SK-N-SH treated with all-trans-retinoic acid at 6 μM for 48 hours (cell line): ENCODE data around the gene DCLRE1A.

Source experiments
- ARNTL ChIP-seq: fragments of 450-650 bp; formaldehyde crosslinking; IDR thresholded peaks from 2 replicates; pipeline ENCODE4 v1.5.0; 2020; ENCODE audit warnings: low read depth, mild to moderate bottlenecking, moderate library complexity, borderline replicate concordance
- CREB5 ChIP-seq: fragments of 250-450 bp; sonication (Bioruptor Pico); IDR thresholded peaks from 2 replicates; pipeline ENCODE4 v1.5.1; 2020; ENCODE audit warnings: low read depth, mild to moderate bottlenecking, moderate library complexity
- CSDC2 ChIP-seq: fragments of 250-450 bp; sonication (Bioruptor Pico); IDR thresholded peaks from 2 replicates; pipeline ENCODE4 v1.5.0; 2020; ENCODE audit warnings: mild to moderate bottlenecking, moderate library complexity
- GLIS3 ChIP-seq: fragments of 250-450 bp; sonication (Bioruptor Pico); IDR thresholded peaks from 2 replicates; pipeline ENCODE4 v1.5.0; 2020; ENCODE audit warnings: mild to moderate bottlenecking, moderate library complexity
- ISL1 ChIP-seq: fragments of 250-450 bp; sonication (Bioruptor Pico); IDR thresholded peaks from 2 replicates; pipeline ENCODE4 v2.1.2; 2022; ENCODE audit warnings: mild to moderate bottlenecking, moderate library complexity
- PATZ1 ChIP-seq: fragments of 250-450 bp; sonication (Bioruptor Pico); IDR thresholded peaks from 2 replicates; pipeline ENCODE4 v1.8.0; 2020; ENCODE audit warnings: mild to moderate bottlenecking, moderate library complexity, borderline replicate concordance
- POU6F1 ChIP-seq: fragments of 250-450 bp; sonication (Bioruptor Pico); IDR thresholded peaks from 2 replicates; pipeline ENCODE4 v1.8.0; 2021; ENCODE audit warnings: low read depth, mild to moderate bottlenecking, moderate library complexity, borderline replicate concordance
- TOX ChIP-seq: fragments of 250-450 bp; sonication (Bioruptor Pico); IDR thresholded peaks from 2 replicates; pipeline ENCODE4 v1.8.0; 2021; ENCODE audit warnings: mild to moderate bottlenecking, moderate library complexity, borderline replicate concordance
- ZC3H10 ChIP-seq: fragments of 250-450 bp; sonication (Bioruptor Pico); IDR thresholded peaks from 2 replicates; pipeline ENCODE4 v1.5.1; 2021; ENCODE audit warnings: mild to moderate bottlenecking, moderate library complexity

GRCh38 chr10:113891476-113891875, 37.6 kb upstream of the DCLRE1A start:
- TF ChIP-seq CSDC2 (CRISPR knock-in tag), result no peak
- no peak for TF ChIP-seq ISL1
- no peak for TF ChIP-seq ZC3H10
- no peak for TF ChIP-seq PATZ1 (CRISPR knock-in tag)
- no peak for TF ChIP-seq TOX
- TF ChIP-seq GLIS3 (CRISPR knock-in tag), result no peak
- TF ChIP-seq POU6F1 (CRISPR knock-in tag), result no peak
- TF ChIP-seq ARNTL (CRISPR knock-in tag), result no peak
- TF ChIP-seq CREB5 (CRISPR knock-in tag), result no peak
